Lower lobe of right lung (tissue), 2 donors: ENCODE results near the gene AGBL1. TPM values are rescaled to one million over a fixed set of nuclear protein-coding genes. Genes with fewer than 3 reads are reported as not detected.

Source experiments
- ATAC-seq, 2 donors: fragments of 200-7000 bp; cut with Tn5 transposase; one replicate each; pipeline ENCODE4 v1.9.1; 2020 to 2022; ENCODE audit warnings: mild to moderate bottlenecking in 2 of 2, moderate library complexity in 2 of 2
- DNase-seq: peaks from one replicate; pipeline ENCODE4 v3.0.0-alpha.2; 2020
- H3K27ac ChIP-seq: fragments of 200-600 bp; one replicate; pipeline ENCODE4 v1.8.0; 2022
- H3K27me3 ChIP-seq: fragments of 200-600 bp; one replicate; pipeline ENCODE4 v1.8.0; 2022; ENCODE audit warnings: low read depth
- H3K36me3 ChIP-seq: fragments of 200-600 bp; one replicate; pipeline ENCODE4 v1.8.0; 2022; ENCODE audit warnings: mild to moderate bottlenecking
- H3K4me1 ChIP-seq: fragments of 200-600 bp; one replicate; pipeline ENCODE4 v1.8.0; 2022
- H3K4me3 ChIP-seq: fragments of 200-600 bp; one replicate; pipeline ENCODE4 v1.8.0; 2022; ENCODE audit warnings: mild to moderate bottlenecking
- H3K9me3 ChIP-seq: fragments of 200-600 bp; one replicate; pipeline ENCODE4 v1.8.0; 2022
- intact Hi-C: fragments of 100-400 bp; cut with DNase I; formaldehyde crosslinking; loops from one replicate; pipeline ENCODE4 v1.11.0; 2022
- total RNA-seq: library from RNA; stranded (reverse); fragmentation: NEBNext Ultra II Directional; extraction: Animal tissue kit (Norgen Biotek cat#: 25700); gene quantifications from one replicate; pipeline ENCODE4 v1.2.1, GENCODE V29; 2021
- TF ChIP-seq, protein P1 (sequence below): fragments of 200-600 bp; IDR thresholded peaks from one replicate; pipeline ENCODE4 v1.8.0; 2022; ENCODE audit warnings: antibody characterized with exemption, mild to moderate bottlenecking
- donor health status: DM: no; HTN: yes; CAD: no; lungs with severe emphysema.

The AGBL1 gene
- total RNA-seq, 1 donor from 2014 or later = 12.0 TPM

- H3K9me3 ChIP-seq = no peaks in the 10 kb centered on the region
- H3K27me3 ChIP-seq = no peaks in the 10 kb centered on the region
- TF ChIP-seq, protein P1, sequence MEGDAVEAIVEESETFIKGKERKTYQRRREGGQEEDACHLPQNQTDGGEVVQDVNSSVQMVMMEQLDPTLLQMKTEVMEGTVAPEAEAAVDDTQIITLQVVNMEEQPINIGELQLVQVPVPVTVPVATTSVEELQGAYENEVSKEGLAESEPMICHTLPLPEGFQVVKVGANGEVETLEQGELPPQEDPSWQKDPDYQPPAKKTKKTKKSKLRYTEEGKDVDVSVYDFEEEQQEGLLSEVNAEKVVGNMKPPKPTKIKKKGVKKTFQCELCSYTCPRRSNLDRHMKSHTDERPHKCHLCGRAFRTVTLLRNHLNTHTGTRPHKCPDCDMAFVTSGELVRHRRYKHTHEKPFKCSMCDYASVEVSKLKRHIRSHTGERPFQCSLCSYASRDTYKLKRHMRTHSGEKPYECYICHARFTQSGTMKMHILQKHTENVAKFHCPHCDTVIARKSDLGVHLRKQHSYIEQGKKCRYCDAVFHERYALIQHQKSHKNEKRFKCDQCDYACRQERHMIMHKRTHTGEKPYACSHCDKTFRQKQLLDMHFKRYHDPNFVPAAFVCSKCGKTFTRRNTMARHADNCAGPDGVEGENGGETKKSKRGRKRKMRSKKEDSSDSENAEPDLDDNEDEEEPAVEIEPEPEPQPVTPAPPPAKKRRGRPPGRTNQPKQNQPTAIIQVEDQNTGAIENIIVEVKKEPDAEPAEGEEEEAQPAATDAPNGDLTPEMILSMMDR = no peak
- no peak overlapping the region for H3K27ac ChIP-seq
- H3K36me3 ChIP-seq = no peaks in the 10 kb centered on the region
- intact Hi-C loops = no loop called here
- DNase-seq (no peak), ATAC-seq (no peak)
- H3K4me1 ChIP-seq = peaks cover 5% of the 10 kb centered on the region
- no peak overlapping the region for H3K4me3 ChIP-seq
Observed at GRCh38 chr15:86229306-86229705, 149.6 kb downstream of the AGBL1 start.

DNA sequence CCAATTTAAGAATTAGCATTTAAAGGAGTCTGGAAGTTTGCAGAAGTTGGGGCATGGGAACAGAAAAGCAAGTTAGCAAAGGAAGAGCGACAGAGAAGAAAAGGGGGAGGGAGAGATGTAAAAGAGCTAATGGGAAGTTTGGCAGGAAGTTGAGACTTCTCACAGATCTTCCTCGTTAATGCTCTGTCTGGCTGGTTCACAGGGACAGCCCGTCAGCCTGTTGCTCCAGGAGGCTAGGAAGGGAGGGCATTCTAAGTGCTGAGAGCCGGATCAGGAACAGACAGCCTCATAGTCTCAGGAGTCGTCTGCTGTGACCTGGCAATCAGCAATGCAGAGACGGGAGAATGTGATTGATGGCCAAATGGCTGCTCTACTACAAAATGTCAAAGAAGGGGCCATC, 150.3 kb downstream of the AGBL1 start:
- H3K27me3 ChIP-seq = no peaks in the 10 kb centered on the region
- no peak overlapping the region for H3K27ac ChIP-seq
- TF ChIP-seq, protein P1 = no peak
- no peaks in the 10 kb centered on the region for H3K9me3 ChIP-seq
- intact Hi-C loops = no loop called here
- DNase-seq (no peak), ATAC-seq (no peak)
- H3K36me3 ChIP-seq = no peaks in the 10 kb centered on the region
- peaks cover 5% of the 10 kb centered on the region for H3K4me1 ChIP-seq
- H3K4me3 ChIP-seq = no peak overlapping the region

GRCh38 chr15:86231864-86232721, 152.4 kb downstream of the AGBL1 start:
- no peak for ATAC-seq
- no peaks in the 10 kb centered on the region for H3K9me3 ChIP-seq
- H3K4me3 ChIP-seq = no peak overlapping the region
- no peaks in the 10 kb centered on the region for H3K27me3 ChIP-seq
- H3K4me1 ChIP-seq = peaks cover 5% of the 10 kb centered on the region
- DNase-seq = no peak
- TF ChIP-seq, protein P1 = peak; percentile 62
- H3K27ac ChIP-seq = no peak overlapping the region
- intact Hi-C loops = no loop called here
- H3K36me3 ChIP-seq = no peaks in the 10 kb centered on the region

- DNase-seq (no peak), ATAC-seq (no peak)
- H3K36me3 ChIP-seq = no peaks in the 10 kb centered on the region
- peaks cover 5% of the 10 kb centered on the region for H3K4me1 ChIP-seq
- intact Hi-C loops = no loop called here
- no peak overlapping the region for H3K4me3 ChIP-seq
- H3K9me3 ChIP-seq = no peaks in the 10 kb centered on the region
- H3K27me3 ChIP-seq = no peaks in the 10 kb centered on the region
- TF ChIP-seq, protein P1 = no peak
- H3K27ac ChIP-seq = no peak overlapping the region
Observed at GRCh38 chr15:86235667-86236066, 156.0 kb downstream of the AGBL1 start.

- no peak for ATAC-seq
- Histone ChIP-seq H3K36me3 (no peaks in the 10 kb centered on the region), H3K27ac (no peak overlapping the region), H3K27me3 (no peaks in the 10 kb centered on the region), H3K9me3 (no peaks in the 10 kb centered on the region), H3K4me1 (peaks cover 5% of the 10 kb centered on the region), H3K4me3 (no peak overlapping the region)
- no peak for DNase-seq
- intact Hi-C loops = no loop called here
- TF ChIP-seq, protein P1 = no peak
Observed at GRCh38 chr15:86236356-86237110, 156.9 kb downstream of the AGBL1 start.
